RCC 7860 (cell line): ENCODE measurements around the gene PPP1R15A.
A peak's percentile ranks its signal among the peaks of the same experiment; 100 is the strongest.
"Not testable (repeated sequence)": the region's sequence is repeated elsewhere in the genome, so short reads cannot be mapped to it uniquely, and the experiment has no call there.

ENCODE experiments used
- DNase-seq: peaks from one replicate; pipeline ENCODE4 v3.0.0-alpha.2; 2015; ENCODE audit warnings: low spot score
- FAIRE-seq: peaks from 2 replicates; lab custom pipeline; 2012; peaks lifted over from hg19 to GRCh38; lab: Jason Lieb, UNC

The PPP1R15A gene

GRCh38 chr19:48910803-48911202 is 38.6 kb downstream of the PPP1R15A start:
- no peak for DNase-seq
- FAIRE-seq: no peak

DNA sequence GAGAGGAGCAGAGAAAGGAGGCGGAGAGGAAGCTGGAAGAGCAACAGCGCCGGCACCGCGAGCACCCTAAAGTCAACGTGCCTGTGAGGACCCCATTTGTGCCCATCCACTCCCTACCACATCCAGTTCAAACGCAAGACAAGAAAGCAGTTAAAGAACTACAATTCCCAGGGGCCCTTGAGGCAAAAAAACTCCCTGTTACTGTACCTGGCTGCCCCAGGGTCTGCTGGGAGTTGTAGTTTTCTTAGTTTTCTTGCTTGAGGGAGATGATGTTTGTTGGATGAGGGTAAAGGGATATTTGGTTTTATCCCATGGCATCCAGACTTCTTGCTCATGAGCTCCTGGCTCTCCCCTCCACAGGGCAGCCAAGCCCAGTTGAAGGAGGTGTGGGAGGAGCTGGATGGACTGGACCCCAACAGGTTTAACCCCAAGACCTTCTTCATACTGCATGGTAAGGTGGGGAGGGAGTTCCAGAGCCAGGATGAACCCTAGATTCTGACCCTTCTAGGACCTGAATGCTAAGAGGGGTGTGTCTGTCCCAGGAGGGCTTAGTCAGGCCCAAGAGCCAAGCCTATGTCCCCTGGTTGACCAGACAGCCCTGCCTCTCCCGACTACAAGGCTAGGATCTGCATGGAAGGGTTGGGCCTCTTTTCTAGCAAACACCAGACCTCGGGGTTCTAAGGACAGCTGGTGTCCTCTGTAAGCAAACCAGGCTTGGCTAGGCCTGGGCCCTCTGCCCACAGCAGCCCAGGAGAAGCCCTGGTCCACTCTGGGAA is 41.1 kb downstream of the PPP1R15A start:
- DNase-seq: no peak
- no peak for FAIRE-seq

- DNase-seq: no peak
- no peak for FAIRE-seq
Measured at GRCh38 chr19:48914181-48914580, 42.0 kb downstream of the PPP1R15A start.

DNA sequence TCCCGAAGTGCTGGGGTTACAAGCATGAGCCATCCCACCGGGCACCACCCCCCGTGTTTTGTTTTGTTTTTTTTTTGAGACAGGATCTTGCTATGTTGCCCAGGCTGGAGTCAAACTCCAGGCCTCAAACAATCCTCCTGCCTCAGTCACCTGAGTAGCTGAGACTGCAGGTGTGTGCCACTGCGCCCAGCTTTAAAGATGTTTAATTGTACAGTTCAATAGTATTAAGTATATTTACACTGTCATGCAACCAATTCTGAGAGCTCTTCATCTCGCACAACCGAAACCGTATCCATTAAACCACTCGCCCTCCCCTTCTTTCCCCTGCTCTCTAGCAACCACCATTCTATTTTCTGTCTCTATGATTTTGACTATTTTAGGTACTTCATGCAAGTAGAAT is 43.5 kb downstream of the PPP1R15A start:
- FAIRE-seq (no peak), DNase-seq (no peak)

- FAIRE-seq: no peak
- DNase-seq: no peak
Measured at GRCh38 chr19:48918071-48918470, 45.9 kb downstream of the PPP1R15A start.

GRCh38 chr19:48918801-48919247 is 46.6 kb downstream of the PPP1R15A start:
- FAIRE-seq: no peak
- DNase-seq: no peak

DNA sequence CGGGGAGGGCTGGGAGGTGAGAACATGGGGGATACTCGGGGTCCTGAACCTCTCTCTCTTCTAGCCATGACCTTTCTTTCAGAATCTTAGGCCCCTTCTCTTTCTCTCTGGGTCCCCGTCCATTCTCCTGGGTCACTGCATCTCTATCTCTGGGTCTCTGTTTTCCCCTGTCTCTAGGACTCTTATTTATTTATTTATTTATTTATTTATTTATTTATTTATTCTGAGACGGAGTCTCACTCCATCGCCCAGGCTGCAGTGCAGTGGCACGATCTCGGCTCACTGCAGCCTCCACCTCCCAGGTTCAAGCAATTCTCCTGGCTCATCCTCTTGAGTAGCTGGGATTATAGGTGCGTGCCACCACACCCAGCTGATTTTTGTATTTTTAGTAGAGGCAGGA is 47.0 kb downstream of the PPP1R15A start:
- DNase-seq, FAIRE-seq: not testable (repeated sequence)

- DNase-seq: no peak
Measured at GRCh38 chr19:48920949-48921348, 48.7 kb downstream of the PPP1R15A start.

GRCh38 chr19:48921721-48922500 is 49.7 kb downstream of the PPP1R15A start:
- FAIRE-seq: no peak
- DNase-seq: no peak

More at GRCh38 chr19:48920949-48921348, 48.7 kb downstream of the PPP1R15A start:
- no peak for FAIRE-seq

DNA sequence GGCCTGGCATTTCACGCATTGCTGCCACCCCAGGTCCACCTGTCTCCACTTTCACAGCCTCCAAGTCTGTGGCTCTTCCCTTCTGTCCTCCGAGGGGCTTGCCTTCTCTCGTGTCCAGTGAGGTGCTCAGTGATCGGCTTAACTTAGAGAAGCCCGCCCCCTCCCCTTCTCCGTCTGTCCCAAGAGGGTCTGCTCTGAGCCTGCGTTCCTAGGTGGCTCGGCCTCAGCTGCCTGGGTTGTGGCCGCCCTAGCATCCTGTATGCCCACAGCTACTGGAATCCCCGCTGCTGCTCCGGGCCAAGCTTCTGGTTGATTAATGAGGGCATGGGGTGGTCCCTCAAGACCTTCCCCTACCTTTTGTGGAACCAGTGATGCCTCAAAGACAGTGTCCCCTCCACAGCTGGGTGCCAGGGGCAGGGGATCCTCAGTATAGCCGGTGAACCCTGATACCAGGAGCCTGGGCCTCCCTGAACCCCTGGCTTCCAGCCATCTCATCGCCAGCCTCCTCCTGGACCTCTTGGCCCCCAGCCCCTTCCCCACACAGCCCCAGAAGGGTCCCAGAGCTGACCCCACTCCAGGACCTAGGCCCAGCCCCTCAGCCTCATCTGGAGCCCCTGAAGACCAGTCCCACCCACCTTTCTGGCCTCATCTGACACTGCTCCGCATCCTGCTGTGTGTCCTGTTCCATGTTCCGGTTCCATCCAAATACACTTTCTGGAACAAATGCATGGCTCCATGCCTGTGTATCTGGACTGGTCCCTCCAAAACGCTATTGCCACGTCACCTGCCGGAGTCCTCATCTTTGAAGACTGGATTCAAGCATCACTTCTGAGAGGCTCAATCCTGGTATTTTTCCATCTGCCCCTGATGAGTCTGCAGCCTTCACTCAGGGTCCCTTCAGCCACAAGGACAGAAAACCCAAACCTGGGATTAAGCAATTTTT is 50.6 kb downstream of the PPP1R15A start:
- DNase-seq: no peak
- FAIRE-seq: no peak

DNA sequence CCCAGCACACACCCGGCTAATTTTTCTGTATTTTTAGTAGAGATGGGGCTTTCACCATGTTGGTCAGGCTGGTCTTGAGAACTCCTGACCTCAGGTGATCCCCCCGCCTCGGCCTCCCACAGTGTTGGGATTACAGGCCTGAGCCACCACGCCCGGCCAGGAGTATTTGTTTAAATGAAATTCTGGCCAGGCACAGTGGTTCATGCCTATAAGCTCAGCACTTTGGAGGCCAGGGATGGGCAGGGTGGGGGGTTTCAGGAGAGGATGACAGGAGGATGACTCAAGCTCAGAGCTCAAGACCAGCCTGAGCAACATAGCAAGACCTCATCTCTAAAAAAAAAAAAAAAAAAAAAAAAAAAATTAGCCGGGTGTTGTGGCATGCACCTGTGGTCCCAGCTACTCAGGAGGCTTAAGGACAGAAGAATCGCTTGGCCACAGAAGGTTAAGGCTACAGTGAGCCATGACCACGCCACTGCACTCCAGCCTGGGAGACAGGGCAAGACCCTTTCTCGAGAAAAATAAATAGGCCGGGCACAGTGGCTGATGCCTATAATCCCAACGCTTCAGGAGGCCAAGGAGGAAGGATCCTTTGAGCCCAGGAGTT is 53.1 kb downstream of the PPP1R15A start:
- peak; percentile 79 for DNase-seq
- FAIRE-seq: peak; percentile 30
